GM18858 (cell line): ENCODE measurements around the gene LSMEM2.
"Not testable (repeated sequence)": the region's sequence is repeated elsewhere in the genome, so short reads cannot be mapped to it uniquely, and the experiment has no call there.

Experiments used
- ATAC-seq: cut with Tn5 transposase; IDR thresholded peaks from one replicate; pipeline ENCODE4 v1.9.1; 2021; ENCODE audit not compliant: unreplicated experiment

LSMEM2 gene

GRCh38 chr3:50245831-50246516 is 32.9 kb upstream of the LSMEM2 start:
- peak; percentile 37 for ATAC-seq

GRCh38 chr3:50246517-50246954 is 32.4 kb upstream of the LSMEM2 start:
- peak; percentile 37 for ATAC-seq

GRCh38 chr3:50248387-50248786 is 30.5 kb upstream of the LSMEM2 start:
- ATAC-seq: no peak

- ATAC-seq: no peak
Measured at GRCh38 chr3:50249457-50249856, 29.4 kb upstream of the LSMEM2 start.

- ATAC-seq: no peak
Measured at GRCh38 chr3:50250514-50250913, 28.4 kb upstream of the LSMEM2 start.

GRCh38 chr3:50251220-50251619 is 27.7 kb upstream of the LSMEM2 start:
- no peak for ATAC-seq

- ATAC-seq: no peak
Measured at GRCh38 chr3:50254577-50255250, 24.2 kb upstream of the LSMEM2 start.

- ATAC-seq: no peak
Measured at GRCh38 chr3:50255251-50255615, 23.7 kb upstream of the LSMEM2 start.

- no peak for ATAC-seq
Measured at GRCh38 chr3:50256978-50257890, 21.7 kb upstream of the LSMEM2 start.

GRCh38 chr3:50258029-50258680 is 20.7 kb upstream of the LSMEM2 start:
- ATAC-seq: no peak

- no peak for ATAC-seq
Measured at GRCh38 chr3:50258979-50259378, 19.9 kb upstream of the LSMEM2 start.

- ATAC-seq: peak; percentile 14
Measured at GRCh38 chr3:50259432-50260026, 19.4 kb upstream of the LSMEM2 start.

- ATAC-seq: peak; percentile 84
Measured at GRCh38 chr3:50260027-50260941, 18.6 kb upstream of the LSMEM2 start.

GRCh38 chr3:50260942-50261441 is 17.9 kb upstream of the LSMEM2 start:
- no peak for ATAC-seq

- no peak for ATAC-seq
Measured at GRCh38 chr3:50261505-50261904, 17.4 kb upstream of the LSMEM2 start.

- not testable (repeated sequence) for ATAC-seq
Measured at GRCh38 chr3:50262200-50262599, 16.7 kb upstream of the LSMEM2 start.

- no peak for ATAC-seq
Measured at GRCh38 chr3:50262778-50263177, 16.1 kb upstream of the LSMEM2 start.

- no peak for ATAC-seq
Measured at GRCh38 chr3:50263478-50264382, 15.2 kb upstream of the LSMEM2 start.
